C1 segment of cervical spinal cord (tissue), 14 donors: ENCODE results near the gene SIGLEC1.
A peak's percentile ranks its signal among the peaks of the same experiment; 100 is the strongest.

Source experiments
- DNase-seq, 14 donors: peaks; one replicate each; lab custom pipeline; 2025; lab: John Stamatoyannopoulos, UW

The SIGLEC1 gene

GRCh38 chr20:3680701-3681351, 31.6 kb downstream of the SIGLEC1 start:
- no peak for DNase-seq

DNA sequence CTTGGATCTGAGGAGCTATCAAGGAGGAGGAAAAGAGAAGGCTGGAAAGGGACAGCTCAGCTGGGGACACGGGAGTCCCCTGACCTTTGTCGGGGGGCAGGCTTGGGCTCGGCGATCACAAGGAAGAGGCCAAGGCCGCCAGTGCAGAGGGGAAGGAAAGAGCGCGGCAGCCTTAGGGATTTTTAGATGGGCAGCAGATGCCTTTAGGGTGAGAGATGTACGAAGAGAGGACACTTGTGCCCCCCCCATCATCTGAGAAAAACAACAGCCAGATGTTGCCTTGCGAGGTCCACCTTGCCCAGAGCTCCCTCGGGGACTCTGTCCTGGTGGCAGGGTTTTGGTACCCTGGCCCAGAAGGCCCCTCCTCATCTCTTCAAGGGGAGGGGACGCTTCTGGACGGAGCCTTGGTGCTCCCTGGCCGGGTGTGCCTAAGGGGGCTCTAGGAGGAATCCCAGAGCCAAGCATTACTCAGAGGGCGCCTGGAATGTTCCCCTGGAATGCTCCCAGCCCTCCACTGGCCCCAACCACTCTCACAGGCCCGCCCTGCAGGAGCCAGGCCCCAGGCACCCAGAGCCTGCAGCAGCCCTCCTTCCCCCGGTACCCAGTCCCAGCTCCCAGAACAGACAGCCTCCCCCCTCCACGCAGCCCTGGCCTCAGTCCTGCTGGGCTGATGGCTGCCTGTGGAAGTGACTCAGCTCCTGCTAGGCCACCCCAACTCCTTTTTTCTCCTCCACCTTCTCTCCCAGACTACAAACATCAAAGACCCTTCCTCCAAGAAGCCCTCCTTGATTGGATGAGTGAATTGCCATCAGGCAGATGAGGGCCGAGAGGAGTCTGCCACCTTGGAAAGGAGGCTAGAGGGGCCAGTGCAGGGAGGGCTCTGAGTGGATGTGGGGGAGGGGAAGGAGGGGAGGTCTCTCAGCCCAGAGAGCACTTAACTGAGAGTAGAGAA, 32.4 kb downstream of the SIGLEC1 start:
- DNase-seq, result peak in 3 of 14 donors; percentile 3 to 33 (median 8)

GRCh38 chr20:3678856-3679720, 33.3 kb downstream of the SIGLEC1 start:
- DNase-seq, result no peak

- DNase-seq, result no peak
These were observed 34.2 kb downstream of the SIGLEC1 start for GRCh38 chr20:3678198-3678597.

GRCh38 chr20:3677733-3678132, 34.7 kb downstream of the SIGLEC1 start:
- DNase-seq, result peak in 5 of 14 donors; percentile 9 to 51 (median 38)

GRCh38 chr20:3674995-3675900, 37.2 kb downstream of the SIGLEC1 start:
- DNase-seq, result no peak

- no peak for DNase-seq
These were observed 38.0 kb downstream of the SIGLEC1 start for GRCh38 chr20:3674447-3674846.

DNA sequence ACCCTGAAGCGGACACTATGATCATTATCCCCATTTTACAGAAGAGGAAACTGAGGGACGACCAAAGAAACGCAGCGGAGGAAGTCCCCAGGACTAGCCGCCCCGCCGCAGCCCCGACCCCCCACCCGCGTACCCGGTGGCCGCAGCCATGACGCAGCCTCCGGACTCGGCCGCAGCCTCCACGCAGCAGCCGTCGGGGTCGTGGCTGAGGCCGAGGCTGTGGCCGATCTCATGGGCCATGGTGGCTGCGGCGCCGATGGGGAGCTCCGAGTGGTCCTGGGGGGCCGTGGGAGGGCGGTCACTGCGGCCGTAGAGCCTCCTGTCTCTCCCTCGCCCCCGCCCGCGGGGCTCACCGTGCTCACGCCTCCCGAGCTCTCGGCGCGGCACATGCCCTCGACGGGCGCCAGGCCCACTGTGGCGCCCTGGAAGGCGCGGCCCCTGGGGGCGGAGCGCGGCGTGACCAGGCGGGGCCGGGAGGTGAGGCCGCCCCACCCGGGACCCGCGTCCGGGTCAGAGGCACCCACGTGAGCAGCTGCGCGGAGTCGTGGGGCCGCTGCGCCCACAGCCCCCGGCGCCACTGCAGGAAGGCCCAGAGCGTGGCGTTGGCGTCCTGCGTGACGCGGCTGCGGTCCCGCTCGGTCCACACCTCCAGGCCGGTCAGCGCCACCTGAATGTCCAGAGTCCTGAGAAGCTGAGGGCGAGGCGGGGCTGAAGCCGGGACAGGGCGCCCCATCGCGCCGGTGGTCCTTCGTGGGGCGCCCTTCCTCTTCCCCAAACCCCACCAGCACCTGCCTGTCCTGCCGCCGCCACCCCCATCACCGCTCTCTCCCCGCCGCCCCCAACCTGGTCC, 39.0 kb downstream of the SIGLEC1 start:
- DNase-seq, result no peak

DNA sequence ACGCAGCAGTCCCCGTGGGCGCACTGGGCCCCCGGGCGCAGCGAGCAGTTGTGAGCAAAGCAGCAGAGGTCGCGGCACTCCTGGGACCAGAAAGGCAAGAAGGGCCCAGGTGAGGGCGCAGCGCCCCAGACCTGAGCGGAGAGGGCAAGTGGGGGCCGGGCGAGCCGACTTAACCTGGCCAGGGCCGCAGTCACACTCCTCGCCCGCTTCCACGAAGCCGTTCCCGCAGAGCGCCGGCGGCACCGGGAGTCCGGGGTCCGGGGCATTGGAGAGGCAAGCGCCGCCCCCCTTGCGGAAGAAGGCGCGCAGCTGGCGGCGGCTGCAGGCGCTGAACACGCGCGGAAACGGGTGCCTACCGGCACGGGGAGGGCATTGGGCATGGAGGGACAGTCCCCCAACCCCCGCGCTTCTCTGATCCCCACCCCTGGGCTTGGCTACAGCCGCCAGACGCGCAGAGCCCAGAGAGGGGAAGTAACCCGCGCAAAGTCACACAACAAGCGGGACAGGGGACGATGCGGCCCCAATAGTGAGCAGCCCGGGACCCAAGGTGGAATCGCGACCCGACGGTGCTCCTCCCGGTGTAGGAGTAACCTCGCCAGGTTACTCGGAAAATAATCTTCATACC, 39.7 kb downstream of the SIGLEC1 start:
- no peak for DNase-seq

GRCh38 chr20:3671986-3672546, 40.3 kb downstream of the SIGLEC1 start:
- no peak for DNase-seq

DNA sequence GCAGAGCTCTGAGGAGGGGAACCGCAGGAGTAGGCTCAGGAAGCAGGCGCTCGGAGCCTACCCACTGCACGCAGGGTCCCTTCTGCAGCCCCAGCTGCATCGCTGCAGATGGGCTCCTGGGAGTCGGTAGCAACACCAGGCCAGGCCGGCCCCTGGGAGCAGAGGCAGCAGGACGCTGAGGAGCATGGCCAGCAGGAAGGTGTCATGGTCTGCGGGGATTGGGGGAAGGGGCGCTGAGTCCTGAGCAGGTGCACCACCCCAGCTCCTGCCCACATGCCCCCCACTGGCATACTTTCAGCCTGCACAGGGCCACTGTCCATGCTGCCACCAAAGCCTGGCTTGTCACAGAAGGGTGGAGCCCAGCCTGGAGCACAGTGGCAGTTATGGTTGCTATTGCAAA, 41.5 kb downstream of the SIGLEC1 start:
- DNase-seq, result no peak

- DNase-seq, result no peak
These were observed 41.9 kb downstream of the SIGLEC1 start for GRCh38 chr20:3670511-3670910.

GRCh38 chr20:3669710-3670367, 42.6 kb downstream of the SIGLEC1 start:
- no peak for DNase-seq

DNA sequence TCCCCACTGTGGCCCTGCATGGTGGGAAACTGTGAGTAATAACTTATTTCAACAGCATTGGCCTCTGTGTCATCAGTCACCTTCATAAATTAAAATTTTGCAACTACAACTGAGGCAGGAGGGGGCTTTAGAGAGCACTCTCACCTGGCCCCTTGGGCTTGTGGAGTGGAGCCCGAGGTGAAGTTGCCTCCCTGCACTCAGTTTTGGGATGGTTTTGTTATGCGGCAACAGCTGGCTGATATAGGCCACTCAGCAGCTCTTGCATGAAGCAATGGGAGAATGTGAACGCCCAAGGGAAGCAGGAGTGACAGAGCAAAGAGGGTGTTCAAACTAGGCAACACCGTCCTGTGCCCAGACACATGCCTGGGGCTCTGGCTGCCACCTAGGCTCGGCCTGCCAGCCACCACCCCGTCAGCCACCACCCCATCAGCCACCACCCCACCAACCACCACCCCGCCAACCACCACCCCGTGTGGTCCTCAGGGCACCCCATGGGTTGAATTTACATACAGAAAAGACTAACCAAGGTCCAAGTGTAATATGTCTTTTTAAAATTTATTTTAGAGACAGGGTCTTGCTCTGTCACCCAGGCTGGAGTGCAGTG, 44.9 kb downstream of the SIGLEC1 start:
- no peak for DNase-seq

GRCh38 chr20:3663858-3664257, 48.5 kb downstream of the SIGLEC1 start:
- DNase-seq, result no peak

GRCh38 chr20:3663031-3663701, 49.2 kb downstream of the SIGLEC1 start, which contains the start of gene GFRA4:
Gene GFRA4 (minus strand): TSS chr20:3663399. CDS start chr20:3663399, 0 bp downstream.
- no peak for DNase-seq
